HG02759 (cell line): ENCODE results near the gene PMM1.
"Not testable (repeated sequence)": the region's sequence is repeated elsewhere in the genome, so short reads cannot be mapped to it uniquely, and the experiment has no call there.

ENCODE experiments used
- ATAC-seq: cut with Tn5 transposase; IDR thresholded peaks from one replicate; pipeline ENCODE4 v1.9.1; 2021; ENCODE audit warnings: mild to moderate bottlenecking, moderate library complexity; ENCODE audit not compliant: unreplicated experiment

Gene PMM1

DNA sequence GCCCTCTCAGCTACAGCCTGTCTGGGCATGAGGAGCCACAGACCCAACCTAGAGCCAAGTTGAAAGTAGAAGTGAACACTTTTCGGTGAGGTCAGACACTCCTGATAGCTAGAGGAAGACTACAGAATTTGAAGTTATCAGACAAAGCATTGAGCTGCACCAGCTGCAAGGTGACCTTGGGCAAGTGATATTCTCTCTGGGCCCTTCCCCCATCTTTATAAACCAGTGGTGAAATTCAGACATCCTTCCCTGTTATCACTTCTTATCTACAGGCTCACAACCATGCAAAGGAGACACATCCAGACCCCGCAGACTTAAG lies 8.0 kb upstream of the PMM1 start:
- ATAC-seq = no peak

DNA sequence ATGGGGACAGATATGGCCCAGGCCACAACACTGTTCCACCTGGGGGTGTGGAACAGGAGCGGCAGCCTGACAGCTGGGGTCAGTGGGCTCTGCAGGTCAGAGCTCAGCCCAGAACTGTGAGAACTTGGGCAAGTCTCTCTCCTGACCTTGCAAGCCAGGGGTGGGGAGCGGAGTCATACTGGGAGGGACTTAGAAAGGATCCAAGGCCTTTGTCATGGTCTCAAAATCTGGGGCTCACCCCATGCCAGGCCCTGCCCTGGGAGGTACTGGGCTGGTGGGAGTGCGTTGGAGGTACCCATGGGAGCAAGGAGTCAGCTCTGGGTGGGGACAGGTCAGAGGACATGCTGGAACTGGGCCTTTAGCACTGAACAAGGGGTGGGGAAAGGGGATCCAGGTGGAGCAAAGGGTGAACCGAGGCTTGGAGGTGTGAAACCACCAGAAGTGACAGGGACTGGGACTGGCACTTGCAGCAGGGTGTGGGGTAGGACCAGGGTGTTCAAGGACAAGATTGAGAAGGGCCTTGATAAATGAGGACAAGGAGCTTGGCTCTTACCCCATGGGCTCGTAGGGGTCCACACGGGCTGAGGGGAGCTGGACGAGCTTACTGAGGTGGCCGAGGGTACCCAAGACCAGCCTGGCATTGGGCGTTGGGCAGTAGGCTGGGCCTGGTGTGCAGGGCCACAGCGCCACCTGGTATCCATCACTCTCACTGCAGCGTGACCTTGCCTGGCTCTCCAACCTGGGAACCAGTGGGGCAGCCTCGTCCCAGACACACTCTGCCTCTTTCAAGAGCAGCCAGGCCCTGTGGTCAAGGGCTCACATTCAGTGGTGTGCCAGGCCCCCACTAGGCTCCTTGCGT lies 7.4 kb upstream of the PMM1 start:
- ATAC-seq = no peak

DNA sequence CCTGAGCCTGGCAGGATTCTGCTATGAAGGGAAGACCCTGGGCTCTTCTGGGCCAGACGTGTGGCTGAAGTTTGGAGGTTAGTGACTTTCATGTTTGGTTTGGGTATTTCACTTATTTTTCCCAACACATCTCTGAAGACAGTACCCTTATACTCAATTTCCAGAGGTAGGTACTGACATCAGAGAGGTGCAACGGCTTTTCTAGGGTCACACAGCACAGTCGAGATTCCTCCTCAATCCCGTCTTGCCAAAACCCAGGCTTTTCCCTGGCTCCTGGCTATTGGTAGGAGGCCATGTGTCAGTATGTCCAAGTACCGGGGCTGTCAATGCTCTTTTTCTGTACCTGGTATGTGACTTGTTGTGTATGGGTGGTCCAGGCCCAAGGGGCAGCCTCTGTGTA lies 6.1 kb upstream of the PMM1 start:
- ATAC-seq = no peak

DNA sequence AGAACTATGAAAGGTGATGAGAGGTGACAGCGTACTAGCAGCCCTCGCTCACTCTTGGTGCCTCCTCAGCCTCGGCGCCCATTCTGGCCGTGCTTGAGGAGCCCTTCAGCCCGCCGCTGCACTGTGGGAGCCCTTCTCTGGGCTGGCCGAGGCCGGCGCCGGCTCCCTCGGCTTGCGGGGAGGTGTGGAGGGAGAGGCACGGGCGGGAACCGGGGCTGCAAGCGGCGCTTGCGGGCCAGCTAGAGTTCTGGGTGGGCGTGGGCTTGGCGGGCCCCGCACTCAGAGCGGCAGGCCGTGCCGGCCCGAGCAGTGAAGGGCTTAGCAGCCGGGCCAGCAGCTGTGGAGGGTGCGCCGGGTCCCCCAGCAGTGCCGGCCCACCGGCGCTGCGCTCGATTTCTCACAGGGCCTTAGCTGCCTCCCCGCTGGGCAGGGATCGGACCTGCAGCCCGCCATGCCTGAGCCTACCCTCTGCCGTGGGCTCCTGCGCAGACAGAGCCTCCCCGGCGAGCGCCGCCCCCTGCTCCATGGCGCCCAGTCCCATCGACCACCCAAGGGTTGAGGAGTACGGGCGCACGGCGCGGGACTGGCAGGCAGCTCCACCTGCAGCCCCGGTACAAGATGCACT lies 3.8 kb upstream of the PMM1 start:
- ATAC-seq = not testable (repeated sequence)

DNA sequence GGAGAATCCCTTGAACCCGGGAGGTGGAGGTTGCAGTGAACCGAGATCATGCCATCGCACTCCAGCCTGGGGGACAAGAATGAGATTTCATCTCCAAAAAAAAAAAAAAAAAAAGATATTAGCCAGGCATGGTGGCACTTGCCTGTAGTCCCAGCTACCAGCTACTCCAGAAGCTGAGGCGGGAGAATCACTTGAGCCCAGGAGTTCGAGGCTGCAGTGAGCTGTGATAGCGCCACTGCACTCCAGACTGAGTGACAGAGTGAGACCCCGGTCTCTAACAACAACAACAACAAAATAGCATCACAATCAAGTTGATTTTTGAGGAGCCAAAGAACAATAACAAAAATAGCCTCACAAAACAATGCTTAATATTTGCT lies 2.3 kb downstream of the PMM1 start:
- ATAC-seq = no peak

DNA sequence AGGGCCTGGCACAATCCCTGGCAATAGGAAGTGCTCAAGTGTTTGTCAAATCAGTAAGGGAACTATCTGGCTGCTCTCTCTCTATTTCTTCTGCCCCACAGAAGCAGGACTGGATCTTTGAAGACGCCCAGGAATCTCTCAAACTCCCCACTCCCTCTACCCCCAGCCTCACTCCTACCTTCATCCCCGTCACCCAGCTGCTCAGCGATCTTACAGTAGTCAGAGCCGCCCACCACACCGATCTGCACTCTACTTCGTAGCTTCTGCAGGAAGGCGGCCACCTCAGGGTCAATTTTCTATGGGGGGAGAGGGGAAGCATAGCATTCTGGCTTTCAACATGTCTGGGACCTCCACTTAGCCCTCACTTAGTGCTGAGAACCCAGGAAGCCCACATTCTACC lies 3.7 kb downstream of the PMM1 start:
- ATAC-seq = no peak

DNA sequence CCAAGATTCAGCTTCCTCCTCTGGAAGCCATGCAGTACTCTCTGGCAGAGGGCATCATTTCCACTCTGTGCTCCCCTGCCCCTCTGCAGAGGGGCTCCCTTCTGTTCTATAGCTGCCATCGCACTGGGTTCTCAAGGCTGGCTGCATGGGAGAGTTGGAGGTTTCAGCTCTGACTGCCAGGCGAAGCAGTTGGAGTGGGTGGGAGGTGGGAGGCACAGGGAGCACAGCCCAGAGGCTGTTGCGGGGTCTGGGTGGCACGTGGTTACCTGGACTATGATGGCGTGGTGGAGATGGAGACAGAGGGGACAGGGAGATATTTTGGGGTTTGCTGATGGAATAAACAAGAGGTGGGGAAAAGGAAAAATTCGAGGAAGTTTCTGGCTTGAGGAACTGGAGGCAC lies 4.8 kb downstream of the PMM1 start:
- ATAC-seq = no peak

DNA sequence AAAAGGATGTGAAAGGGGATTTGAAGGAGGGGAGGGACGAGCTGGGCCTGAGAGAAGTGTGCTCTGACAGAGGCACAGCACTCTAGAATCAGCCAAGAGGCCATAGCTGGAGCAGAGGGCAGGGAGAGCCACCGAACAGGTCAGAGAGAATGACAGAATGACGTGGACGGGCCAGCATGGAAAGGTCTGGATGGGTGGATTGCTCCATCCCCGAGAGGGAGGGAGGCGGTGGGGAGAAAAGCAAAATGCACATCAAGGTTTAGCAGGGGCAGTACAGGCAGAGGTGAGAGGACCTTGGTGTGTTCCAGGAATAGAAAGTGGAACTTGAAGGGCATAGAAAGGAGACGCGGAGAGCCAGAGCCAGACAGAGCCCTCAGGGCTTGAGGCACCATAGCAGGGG lies 6.9 kb downstream of the PMM1 start:
- ATAC-seq = no peak

DNA sequence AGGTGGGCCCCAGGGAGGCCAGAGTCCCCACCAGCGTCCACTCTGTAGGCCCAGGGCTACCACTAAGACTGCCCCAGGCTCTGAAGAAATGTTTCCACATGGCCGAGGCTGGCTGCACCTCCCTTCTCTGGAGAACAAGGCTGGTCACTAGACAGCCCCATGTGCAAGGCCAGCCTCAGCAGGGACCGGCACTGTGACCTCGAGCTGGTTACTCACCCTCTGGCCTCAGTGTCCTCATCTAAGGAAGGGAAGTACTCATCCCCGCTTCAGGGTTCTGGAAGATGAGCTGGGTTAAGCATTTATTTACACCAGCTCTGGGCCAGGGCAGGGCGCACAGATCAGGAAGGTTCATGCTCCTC lies 9.7 kb downstream of the PMM1 start:
- ATAC-seq = no peak

DNA sequence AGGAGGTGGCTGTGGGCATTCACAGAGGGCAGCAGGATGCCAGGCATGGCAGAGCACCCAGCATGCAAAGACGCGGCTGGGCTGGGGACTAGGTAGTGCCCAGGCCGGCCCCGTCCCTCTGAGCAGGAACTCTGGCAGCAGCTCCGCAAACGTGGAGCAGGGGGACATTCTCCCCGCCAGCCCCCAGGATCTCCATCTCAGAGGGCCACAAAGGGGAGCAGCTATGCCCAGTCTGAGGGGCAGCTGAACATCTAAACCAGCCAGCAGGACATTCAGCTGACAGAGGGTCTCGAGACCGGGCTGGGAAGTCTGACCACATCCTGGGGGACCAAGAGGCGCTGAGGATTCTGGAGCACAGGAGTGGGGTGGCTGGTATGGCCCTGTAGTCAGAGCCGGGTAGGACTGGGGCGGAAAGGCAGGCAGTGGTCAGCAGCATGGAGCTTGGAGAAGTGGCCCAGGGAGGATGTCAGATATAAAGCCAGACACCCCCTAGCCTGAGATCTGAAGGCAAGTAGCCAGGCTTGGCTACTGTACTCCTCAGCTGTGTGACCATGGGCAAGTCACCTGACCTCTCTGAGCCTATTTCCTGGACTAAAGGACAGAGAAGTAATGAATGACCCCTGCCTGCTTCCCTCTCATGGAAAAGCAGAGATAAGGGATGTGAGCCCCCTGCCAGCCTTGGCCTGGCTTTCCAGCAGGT lies 10.2 kb downstream of the PMM1 start:
- ATAC-seq = no peak

DNA sequence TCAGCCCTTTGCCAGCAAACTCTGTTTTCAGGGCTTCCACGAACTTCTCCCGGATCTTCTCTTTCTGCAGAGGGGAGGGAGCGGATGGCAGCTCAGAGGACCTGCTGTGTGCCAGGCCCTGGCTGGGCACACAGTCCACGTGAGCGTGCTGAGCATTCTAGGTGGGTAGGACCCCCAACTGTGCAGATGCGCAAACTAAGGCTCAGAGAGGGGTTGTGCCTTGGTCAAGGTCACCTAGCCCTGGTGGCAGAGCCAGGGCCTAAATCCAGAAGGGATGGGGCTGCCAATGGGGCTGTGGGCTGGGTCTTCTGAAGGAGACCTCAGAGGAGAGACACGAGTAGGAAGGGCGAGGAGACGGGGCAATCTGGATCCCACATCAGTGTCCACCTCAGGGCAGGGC lies 10.8 kb downstream of the PMM1 start:
- ATAC-seq = no peak

DNA sequence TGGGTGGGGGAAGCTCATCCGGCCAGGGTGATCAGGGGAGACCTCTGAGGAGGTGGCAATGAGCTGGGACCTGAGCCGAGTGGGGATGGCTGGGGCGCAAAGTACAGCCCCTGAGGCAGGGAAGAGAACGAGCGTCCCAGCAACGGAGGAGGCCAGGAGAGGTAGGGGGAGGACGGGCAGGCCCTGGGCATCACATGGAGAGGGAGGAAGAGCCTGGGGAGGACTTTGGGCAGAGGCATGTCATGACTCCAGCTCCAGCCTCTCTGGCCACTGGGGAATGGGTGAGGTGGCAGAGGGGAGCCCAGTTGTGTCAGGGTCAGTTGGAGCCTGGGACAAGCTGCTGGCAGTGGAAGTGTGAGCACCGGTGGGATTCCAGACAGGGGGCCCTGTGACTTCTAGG lies 11.5 kb downstream of the PMM1 start:
- no peak for ATAC-seq

DNA sequence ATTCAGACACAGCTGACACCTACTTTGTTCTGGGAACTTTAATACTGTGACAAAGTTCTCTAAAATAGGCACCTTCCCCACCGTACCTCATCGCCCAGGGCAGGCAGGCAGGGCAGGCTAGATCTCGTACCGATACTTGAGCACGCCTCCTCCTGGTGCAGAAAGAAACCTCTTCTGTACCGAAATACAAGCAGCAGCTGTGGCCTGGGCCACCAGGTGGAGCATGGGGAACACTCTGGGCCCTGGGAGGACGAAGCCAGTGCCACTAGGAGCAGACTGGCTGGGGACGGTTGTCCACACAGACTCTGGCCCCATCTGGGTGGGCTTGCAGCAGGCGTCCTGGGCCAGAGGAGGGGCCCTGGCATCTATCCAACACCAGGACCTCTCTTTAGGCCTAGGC lies 12.8 kb downstream of the PMM1 start:
- no peak for ATAC-seq

DNA sequence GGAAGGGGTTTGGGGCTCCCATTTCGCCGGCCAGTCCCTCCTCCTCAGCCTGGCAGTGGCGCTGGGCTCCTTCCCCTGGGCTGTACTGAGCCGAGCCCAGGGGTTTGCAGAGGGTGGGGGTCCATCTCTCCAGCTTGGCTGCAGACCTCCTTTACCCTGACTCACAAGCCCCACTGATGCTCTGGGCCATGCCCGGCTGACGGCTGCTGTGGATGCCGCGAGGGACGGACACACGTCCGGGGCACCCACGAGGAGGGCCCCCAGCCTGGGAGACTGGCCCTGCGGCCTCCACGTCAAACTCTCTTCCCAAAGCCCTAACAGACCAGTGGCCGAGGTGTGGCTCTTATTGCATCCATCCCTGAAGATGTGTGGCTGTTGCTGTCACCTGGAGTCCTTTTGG lies 14.1 kb downstream of the PMM1 start:
- no peak for ATAC-seq

DNA sequence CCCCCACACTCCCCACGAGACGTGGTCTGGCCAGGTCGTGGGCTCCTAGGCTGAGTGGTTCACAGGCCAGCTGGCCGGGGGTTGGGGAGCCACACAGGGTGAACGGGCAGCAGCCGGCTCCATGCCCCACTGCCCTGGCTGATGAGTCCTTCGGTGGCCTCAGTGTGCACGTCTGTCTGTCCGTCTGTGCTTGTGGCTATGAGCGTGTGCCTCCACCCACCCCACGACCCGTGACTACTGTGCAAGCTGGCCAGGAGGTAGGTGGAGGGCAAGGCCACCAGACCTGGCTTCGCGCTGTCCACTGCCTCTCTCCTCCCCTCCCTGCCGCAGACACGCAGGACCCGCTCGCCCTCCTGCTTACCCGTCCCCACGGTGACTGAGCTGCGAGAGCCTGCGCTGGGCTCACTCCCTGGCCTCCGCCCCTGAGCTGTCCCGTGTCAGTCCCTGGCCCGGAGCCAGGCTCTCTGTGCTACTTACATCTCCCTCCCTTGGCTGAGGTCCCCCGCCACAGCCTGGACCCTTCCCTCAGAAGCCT lies 14.7 kb downstream of the PMM1 start:
- ATAC-seq = no peak

DNA sequence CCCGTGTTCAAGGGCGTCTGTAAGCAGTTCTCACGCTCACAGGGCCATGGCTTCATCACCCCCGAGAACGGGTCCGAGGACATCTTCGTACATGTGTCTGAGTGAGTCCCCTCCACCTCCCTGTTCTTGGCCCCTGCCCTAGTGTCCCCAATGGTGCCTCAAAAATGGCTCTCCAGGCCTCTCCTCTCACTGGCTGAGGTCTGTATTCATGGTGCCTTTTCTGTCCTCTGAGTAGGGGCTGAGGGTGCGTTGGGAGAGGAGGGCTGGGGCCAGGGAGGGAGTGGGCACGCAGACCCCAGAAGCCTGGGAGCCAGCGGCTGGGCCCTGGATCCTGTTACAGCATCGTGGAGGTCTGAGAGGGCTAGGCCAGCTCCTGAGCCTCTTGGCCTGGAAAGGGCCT lies 16.0 kb downstream of the PMM1 start:
- ATAC-seq = no peak

DNA sequence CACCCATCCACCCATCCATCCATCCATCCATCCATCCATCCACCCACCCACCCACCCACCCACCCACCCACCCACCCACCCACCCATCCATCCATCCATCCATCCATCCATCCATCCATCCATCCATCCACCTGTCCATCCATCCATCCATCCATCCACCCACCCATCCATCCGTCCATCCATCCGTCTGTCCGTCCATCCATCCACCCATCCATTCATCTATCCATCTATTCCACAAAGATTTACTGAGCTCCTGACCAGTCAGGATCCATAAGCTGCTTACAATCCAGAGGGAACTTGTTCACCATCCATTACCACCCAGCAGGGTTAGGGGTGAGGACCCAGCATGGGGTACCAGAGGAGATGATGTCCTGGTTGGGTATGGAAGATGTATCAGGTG lies 17.3 kb downstream of the PMM1 start:
- ATAC-seq = not testable (repeated sequence)

DNA sequence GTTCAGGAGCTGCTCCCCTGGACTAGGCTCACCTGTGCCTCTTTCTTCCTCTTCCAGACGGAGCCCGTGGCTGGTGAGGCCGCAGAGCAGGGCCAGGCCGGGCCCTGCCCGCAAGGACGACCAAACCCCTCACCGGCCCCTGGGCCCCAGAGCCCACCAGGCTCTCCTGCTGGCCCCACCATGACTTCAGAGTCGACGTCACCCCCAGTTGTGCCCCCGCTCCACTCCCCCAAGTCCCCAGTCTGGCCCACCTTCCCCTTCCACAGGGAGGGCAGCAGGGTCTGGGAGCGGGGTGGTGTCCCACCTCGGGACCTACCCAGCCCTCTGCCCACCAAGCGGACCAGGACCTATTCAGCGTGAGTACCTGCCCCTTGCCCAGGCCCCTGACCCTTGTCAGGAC lies 17.9 kb downstream of the PMM1 start:
- ATAC-seq = no peak

DNA sequence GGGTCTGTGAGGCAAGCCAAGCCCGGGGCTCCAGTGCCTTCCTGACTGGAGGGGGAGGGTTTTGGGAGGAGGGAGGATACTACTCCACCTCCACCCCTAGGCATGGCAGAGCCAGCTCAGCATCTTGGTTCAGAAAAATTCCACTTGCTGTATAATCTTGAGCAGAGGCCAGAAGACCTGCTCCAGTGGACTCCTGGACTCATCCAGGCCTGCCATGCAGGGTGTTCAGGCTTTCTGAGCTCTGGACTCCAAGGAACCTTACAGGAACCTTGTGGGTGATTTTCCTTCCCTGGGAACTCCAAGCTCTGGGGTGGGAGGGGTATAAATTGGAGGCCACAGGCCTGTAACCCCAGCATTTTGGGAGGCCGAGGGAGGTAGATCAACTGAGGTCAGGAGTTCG lies 19.4 kb downstream of the PMM1 start:
- ATAC-seq = no peak

DNA sequence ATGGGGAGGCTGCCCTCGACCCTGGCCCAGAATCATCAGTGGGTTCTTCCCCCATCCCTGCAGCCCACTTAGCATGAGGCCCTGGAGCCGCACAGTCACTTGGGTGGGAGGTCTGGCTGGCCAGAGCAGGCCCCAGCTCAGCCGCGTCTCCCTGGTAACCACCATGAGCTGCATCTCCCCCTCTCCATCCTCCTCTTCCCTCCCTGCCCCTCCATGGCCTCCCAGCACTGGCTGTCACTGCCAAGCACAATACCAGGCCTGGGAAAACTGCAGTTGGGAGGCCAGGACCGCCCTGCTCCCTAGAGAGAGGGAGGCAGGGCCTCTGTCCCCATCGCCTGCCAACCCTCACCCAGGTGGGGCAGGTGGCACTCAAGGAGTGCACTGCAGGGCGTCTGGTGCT lies 20.8 kb downstream of the PMM1 start:
- ATAC-seq = no peak

DNA sequence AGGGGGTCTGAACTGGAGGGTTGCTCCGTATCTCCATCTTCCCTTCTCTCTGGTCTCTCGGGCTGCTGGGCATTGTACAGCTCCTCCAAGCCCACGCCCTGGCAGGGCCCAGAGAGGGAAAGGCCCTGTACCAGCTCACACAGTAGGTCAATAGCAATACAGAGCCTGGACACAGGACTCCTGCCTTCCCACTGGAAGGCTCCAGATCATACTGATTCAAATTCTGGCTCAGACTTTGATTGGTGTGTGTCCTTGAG lies 22.2 kb downstream of the PMM1 start:
- no peak for ATAC-seq

DNA sequence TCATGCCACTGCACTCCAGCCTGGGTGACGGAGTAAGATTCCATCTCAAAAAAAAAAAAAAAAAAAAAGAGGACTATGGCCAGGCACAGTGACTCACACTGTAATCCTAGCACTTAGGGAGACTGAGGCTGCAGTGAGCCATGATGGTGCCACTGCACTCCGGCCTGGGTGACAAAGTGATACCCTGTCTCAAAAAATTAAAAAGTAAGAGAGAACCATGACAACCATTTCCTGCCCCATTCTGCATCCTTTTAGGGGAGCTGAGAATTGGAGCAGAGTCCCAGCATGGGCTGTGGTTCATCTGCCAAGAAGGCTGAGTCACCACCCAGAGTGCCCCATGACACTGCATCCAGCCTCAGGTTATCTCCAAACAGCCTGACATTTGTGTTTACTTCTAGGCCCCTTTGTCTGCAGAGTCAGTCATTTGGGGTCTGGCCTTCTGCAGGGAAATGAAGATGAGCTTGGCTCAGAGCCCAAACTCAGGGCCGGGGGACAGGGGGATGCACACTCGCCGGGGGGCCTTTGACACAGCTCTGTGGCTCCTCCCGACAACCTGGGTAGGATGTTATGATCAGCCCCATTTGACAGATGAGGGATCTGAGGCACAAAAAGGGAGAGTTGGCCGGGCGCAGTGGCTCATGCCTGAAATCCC lies 24.1 kb downstream of the PMM1 start:
- ATAC-seq = no peak
